CD4-positive, alpha-beta T cell treated with Interleukin-17A for 4 hours (primary cell): ENCODE measurements around the gene RTL1.

Experiments
- DNase-seq: peaks from one replicate; pipeline ENCODE4 v3.0.0-alpha.2; 2020; ENCODE audit warnings: mixed read lengths

The RTL1 gene

DNA sequence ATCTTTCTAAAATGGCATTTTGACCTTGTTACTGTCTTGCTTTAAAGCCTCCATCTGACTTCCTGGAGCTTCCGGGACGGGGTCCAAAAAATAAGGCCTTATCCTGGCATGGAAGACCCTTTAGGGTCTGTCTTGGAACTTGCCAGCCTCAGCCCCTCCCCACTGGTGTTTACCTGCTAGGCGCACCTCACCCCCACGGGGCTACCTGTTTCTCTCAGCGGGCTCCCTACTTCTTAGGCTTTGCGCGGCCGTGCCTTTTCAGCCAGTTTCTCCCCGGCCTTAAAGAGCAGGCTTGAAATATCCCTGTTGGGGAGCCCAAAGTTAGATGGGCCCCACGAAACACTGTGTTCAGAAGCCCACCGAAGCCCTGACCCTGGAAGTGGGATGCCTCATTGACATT lies 5.1 kb downstream of the RTL1 start:
- no peak for DNase-seq

DNA sequence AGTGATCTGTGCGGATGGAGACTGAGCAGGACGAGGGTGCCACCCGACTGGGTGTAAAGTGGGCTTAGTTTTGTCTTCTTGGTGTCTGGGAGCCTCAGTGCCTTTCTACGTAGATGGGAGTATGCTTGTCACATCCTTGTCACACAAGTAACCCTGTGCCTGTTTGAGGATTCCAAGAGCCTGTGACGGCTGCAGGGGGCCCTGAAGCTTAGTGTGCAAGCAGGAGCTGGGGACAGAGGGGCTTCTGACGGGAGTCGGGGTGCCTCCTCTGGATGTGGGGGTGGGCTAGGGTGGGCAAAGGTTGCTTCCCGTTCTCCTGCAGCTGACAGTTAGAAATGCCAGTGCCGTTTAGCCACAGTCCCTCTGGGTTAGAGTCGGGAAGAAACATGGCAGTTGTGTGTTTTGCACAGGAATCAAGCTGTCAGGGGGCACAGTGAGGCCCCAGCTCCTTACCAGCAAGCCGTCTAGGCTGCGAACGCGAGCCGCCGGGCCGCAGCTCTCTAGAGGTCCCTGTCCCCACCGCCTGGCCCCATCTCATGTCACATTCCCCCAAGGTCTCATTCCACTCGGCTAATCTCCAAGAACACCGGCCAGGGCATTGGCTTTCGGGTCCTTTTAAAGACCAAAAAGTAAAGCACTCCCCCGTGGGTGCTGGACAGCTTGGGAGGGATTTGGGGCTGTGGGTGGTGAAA lies 7.0 kb downstream of the RTL1 start:
- DNase-seq: no peak

DNA sequence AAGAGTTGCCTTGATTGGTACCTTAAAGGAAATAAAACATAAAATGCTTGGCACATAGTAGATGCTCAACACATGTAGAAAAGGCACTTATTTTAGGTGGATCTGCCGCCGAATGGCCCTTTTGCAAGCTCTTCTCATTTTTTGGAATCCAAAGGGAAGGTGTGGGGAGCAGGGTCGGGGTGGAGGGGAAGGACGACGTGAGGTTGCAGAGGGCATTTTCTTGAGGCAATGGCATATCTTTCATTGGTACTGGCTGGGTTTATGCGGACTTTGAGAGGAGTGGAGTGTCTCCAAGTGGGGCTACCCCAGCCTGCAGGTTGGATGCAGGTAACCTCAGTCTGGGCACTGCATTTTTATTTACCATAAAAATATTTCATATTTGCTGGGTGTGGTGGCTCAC lies 8.1 kb downstream of the RTL1 start:
- DNase-seq: no peak

DNA sequence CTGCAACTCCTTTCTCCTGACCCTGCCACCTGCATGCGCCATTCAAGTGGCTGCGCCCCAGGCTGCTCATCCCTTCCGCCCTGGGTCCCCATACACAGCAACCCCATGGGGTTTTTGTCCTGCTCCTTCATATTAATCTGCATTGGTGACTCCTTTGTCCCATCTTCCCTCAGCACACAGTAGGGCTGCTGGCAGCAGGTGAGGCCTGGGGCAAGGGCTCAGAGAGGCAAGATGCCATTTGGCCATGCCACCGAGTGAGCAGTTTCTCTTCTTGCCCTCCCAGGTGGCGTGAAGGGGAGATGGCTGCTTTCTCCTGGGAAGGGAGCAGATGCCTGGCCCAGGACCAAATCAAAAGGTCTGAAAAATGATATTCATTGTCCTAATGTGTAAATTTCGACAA lies 9.1 kb downstream of the RTL1 start:
- DNase-seq: no peak

DNA sequence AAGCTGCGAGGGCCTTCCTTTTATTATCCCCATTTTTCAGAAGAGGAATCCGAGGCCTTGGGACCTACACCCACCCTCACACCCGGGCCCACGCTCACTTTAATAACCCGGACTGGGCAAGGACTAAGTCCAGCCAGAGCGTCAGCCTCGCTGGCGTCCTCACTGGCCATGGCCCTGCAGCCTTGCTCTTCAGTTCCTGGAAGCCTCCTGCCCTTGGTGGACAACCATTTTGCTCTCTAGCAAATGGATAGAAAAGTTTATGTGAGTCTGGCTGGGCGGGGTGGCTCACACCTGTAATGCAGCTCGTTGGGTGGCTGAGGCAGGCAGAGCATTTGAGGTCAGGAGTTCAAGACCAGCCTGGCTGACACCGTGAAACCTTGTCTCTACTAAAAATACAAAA lies 9.8 kb downstream of the RTL1 start:
- DNase-seq: no peak

DNA sequence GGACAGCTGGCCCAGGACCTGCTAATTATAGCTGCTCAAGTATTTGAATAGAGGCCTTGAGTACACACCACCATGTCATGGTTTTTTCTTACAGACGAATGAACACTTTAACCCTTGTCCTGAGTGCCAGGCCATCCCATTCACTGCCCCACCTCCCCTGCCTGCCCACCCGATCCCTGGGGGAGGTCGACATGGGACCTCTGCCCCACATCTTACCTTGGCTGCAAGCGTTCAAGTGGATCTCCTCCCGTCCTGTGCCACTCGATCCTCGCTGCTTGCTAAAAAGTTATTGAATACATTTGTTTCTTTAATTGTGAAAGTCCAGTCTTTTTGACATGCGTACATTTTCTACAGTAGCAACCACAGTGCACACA lies 10.3 kb downstream of the RTL1 start:
- DNase-seq: no peak

DNA sequence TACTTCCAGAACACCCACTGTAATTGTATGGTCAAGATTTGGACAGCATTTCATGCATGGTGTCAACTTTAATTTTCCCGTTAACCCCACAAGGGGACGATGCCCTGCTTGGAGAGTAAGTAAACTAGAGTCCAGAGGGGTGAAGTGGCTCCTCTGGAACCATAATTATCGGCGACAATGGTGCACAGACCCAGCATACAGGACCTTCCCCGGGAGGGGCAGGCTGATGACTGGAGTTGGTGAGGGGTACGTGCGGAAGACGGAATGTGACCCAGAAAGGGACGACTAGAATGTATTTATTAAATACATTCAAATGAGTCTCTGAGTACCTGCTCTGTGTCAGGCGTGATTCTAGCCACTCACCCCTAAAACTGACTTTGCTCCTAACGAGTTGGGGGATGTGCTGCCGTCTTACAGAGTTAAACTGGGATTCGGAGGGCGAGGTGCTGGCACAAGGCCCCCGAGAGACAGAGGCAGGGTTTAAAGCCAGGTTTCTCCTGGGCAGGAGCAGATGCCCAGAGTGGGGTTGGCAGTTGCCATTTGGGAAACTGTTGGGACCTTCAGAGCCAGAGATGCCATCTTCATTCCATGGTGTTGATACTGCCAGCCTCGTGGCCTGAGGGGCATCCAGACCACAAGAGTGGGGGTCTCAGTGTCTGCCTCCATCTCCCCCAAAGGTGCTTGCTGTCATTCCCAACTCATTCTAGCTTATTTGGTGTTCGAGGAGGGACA lies 10.9 kb downstream of the RTL1 start:
- DNase-seq: no peak

DNA sequence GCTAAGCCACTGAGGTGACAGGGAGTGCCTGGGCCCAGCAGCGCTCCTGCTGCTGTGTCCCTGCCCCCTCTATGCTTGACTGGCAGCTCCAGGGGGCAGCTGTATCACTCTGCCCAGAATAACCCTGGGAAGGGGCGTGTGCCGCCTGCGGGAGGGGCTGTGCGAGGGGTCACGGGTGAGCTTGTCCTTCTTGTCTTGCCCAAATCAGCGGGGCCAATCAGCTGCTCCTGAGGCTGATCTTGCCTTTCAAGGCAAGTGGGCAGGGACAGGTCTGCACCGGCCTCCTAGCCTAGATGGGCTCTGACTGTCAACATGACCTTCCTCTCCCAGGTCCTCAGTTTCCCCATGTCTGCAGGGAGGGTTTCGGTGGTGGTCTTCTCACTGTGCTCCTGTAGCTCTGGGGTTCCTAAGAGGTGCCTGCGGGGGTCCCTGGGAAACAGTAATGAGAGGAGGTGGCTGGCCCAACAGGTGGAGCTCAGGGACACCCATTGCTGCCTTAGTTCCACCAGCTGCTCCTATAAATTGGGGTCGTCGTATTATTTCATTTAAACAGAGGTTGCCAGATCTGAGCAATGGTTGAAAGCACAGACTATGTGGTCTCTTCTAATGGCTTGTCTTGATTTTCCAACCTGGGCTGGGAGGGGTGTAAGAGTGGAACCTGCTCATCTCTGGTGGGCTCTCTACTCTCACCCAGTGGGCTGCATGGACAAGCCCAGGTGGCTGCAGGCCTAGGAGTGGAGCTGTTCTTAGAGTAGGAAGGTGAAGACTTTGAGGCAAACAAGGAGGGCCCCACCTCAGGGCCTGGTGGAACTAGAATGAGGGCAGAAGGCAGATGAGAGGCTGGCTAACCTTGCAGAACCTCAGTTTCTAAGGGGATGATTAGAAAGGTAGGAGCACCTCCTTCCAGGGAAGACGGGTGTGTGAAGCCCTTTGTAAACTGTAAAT lies 11.7 kb downstream of the RTL1 start:
- DNase-seq: no peak

DNA sequence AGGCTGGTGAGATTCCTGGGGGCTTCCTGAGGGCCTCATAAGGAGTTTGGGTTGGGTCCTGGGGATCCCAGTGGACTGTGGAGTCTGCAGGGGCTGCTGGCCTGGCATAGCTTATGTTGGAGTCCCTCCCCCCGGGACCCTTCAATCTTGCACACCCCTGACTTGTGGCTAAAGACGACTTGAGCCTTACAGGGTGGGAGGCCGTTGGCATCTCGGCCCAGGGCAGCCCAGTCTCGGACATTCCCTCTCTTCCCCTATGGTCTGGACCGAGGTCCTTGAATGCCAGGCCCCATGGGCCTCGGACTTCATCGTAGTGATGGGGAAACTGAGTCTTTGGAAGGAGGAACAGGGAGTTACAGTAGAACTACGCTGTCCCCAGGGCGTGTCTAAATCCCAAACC lies 12.5 kb downstream of the RTL1 start:
- DNase-seq: no peak

DNA sequence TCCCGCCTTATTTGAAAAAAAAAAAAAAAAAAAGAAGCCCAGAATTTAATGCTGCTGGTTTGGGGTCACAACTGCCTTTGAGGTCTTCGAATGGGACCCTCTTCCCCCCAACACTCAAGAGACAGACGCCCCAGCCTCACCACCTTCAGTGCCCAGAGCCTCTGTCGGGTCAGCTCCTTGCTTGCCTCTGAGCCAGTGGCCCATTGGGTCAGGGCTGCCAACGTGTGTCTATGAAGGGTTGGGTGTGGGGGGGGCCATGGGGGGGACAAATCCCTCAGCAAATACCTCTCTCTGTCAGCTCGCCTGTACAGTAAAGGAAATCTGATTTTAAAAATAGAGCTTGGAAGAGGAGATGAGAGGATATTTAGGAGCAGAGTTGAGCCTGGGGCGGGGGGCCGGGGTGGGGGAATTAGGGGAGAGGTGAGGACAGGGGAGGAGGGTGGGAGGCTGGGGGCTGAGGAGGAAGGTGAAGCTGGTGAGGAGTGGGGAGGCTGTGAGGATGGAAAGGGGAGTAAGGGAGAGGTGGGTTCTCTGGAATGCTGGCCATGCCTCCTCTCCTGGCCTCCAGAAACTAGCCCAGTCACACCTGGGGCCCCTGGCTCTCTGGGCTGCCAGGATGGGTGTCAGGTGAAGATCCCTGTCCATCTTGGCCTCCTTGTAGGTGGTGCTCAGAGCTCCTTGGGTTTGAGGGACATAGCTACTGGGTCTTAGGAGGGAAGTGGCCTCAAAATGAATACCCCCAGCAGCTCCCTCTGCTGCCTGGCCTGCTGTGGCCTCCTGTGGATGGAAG lies 13.3 kb downstream of the RTL1 start:
- no peak for DNase-seq

DNA sequence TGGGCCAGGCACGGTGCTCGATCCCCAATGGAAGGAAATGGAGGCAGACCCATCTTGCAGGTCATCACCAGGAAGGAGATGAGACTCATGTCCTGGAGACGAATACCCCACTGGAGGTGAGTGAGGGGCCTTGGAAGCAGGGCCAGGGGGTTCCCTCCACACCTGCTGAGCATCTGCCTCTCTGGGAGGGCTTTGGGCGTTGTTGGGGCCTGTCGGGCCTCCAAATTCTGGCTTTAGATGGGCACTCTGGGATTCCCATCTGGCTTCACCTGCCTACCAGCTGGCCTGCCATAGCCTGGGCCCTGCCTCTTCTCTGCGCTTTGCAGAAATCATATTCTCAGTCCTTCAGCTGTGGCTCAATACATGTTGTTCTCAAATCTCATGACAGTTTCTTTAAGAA lies 13.9 kb downstream of the RTL1 start:
- no peak for DNase-seq

DNA sequence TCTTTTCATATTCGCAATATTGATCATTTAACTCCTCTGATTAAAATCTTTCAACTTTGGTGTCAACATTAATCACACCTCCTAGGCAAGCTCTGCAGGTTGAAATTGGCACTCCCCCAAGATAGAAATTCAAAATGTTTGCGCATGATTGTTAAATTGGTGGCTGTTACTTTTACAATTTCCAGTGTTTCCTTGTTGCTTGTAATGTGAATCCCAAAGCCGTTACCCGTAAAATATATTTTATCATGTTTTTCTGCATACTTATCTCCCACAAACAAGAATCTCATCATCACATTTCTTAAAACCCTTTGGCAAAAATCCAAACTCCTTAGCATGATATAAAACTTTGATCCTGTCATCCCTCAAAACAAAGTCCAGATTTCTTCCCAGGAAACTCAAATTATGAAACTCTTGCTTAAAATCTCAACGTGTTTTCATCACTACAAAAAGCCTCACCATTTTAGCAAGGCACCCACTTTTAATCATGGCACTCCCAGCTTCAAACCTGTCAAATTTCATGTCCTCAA lies 14.7 kb downstream of the RTL1 start:
- DNase-seq: no peak

DNA sequence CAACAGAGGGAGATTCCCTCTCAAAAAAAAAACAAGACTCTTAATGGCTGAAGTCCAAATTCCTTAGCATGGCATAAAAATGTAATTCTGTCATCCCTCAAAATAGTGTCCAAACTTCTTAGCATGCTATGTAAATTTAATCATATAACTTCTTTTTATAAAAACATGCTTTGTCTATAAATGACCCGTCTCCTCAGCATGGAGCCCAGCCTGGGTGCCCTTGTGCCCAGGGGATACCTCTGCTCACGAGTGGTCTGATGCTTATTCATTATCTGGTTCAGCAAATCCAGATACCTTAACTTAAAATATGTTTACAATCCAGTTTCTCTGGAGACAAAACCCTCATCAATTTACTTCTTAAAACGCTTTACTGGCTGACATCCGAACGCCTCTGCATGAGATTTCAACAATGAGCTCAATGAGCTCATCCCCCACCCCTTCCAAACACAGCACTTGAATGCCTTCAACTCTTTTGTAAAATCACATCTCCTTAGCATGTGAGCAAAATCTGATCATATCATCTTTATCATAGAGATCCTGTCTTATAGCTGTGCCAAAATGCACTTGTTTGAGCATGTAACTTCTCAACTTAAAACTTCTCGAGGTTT lies 15.7 kb downstream of the RTL1 start:
- no peak for DNase-seq

DNA sequence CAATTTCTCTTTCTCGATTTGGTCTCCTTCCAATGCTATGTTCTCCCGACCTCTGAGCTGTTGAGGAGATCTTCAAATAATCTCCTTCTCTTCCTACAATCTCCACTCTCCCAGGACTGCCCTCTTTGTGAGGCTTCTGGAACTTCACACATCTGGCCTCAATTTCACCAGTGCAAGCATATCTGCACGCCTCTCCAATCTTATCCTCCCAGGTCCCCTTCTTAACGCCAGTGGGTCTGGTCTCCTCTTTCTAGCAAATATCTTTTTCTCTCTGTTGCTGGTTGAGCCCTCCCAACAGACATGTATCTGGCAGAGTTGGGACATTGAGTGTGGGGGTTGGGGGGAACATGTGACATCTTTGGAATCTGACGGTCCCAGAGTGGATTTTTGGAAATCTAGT lies 17.9 kb downstream of the RTL1 start:
- no peak for DNase-seq

DNA sequence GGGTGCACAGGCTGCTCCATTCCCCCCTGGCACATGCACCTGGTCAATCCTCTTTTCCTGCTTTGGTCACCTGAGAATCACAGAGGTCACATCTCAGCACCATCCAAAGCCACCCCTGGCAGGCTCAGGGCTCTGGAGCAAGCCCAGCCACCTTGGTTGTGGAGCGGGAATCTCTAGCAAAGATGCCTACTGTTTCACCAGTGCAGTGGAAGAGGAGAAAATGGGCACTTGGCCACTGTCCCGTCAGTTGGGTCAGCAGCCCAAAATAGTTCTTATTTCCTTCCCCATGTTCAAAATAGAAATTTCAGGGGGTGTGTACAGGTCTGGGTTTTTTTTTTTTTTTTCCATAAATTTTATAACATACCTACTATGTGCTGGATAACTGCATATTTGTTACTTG lies 18.3 kb downstream of the RTL1 start:
- no peak for DNase-seq

DNA sequence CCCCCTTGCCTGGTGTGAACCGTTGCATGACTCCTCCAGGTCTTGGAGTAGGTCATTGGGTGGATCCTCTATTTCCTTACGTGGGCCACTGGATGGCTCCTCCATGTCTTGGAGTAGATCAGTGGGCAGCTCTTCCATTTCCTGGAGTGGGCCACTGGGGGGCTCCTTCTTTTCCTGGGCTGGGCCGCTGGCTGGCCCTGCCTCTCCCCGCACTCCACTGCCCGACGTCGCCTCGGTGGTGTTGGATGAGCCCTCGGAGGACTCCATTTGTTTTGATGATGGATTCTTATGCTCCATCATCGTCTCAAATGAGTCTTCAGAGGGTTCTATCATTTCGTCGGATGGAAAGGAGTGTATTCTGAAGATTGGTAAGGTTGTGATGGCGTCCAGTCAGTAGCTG lies 19.1 kb downstream of the RTL1 start:
- no peak for DNase-seq

DNA sequence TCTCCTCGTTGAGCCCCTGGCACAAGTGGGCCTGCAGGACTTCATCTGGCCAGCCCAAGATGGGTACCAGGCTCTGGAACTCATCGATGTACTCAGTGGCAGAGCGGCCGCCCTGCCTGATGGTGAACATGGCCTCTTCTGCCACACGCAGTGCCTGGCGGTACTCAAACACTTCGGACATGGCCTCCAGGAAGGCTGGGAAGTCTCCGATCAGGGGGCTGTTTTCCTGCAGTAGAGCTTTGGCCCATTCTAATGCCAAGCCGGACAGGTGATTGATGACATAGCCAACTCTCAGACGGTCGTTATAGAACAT lies 19.8 kb downstream of the RTL1 start:
- DNase-seq: no peak

DNA sequence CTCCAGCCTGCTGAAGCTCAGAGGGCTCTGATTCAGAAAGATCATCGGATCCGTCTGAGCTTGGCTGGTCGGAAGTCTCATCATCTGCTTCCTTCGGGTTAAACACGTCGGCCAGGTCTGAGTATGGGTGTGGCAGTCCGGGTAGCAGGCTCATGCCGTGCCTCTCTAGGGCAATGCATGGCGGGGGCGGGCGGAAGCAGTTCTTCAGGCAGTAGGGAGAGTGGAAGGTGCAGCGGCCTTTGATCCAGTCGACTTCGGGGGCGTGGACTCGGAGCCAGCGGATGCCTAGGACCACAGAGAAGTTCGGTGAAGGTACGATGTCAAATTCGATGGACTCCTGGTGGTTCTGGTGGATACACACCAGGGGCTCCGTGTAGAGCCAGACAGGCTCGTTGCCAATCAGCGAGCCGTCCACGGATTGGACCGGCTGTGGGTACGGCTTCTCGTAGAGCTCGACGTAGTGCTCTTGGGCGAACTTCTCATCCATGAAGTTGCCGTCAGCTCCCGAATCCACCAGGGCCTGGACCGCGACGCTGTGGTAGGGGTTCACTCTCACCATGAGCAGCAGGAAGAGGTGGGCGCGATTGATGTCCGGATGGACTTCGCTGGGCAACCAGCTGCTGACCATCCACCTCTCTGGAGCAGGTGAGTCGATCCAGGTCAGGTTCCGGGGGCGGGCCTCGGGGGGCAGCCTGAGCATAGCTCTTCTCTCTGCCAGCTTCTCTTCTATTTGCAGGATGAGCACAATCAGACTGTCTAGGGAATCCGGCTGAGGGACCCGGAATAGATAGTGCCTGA lies 20.3 kb downstream of the RTL1 start:
- DNase-seq: no peak

DNA sequence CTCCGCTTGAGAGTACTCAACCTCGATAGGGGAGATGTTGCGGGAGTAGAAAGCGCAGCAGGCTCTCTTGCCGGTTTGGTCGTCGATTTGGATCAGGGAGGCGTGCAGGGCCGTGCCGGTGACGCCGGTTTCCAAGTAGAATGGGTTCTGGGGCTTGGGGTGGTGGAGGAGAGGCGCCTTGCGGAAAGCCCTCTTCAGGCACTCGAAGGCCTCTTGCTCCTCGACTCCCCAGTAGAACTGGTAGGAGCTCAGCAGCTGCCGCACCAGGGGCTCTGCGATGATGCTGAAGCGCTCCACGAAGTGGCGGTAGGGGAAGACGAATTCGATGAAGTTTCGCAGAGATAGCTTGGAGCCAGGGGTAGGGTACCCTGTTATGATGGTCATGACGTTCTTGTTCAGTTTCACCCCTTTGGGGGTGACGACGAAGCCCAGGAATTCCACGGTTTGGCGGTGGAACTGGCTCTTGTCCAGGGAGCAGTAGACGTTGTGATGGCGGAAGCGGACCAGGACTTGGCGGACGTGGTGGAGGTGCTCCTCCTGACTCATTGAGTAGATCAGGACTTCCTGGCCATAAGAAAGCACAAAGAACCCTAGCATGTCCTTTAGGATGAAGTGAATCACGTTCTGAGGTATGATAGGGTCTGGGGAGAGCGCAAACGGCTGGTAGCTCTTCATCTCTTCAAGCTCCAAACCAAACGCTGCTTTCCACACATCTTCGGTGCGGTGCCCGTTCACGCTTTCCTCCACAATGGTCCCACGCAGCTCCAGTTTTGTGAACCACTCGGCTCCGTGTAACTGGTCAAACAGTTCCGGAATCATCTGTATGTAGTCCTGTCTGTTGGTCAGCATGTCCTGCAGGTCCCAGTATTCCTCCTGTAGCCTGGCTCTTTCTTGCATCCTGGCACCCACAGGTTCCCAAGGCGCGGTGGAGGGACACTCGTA lies 21.2 kb downstream of the RTL1 start:
- DNase-seq: no peak
